DND-41 (cell line): ENCODE measurements around the gene RNF144B.

ENCODE experiments used
- ATAC-seq: fragments of 200-7000 bp; cut with Tn5 transposase; 3 replicates; pipeline ENCODE4 v1.9.1; 2021; ENCODE audit warnings: low read depth; ENCODE audit not compliant: insufficient read depth
- DNase-seq: peaks from one replicate; pipeline ENCODE4 v3.0.0-alpha.2; 2020
- H2AFZ ChIP-seq: 2 replicates; pipeline ENCODE4 v1.6.0; 2012; ENCODE audit warnings: low read depth, low read length
- H3K27ac ChIP-seq: 2 replicates; pipeline ENCODE4 v1.5.1; 2012; ENCODE audit warnings: low read length, inconsistent platforms
- H3K27me3 ChIP-seq: fragments of 200-600 bp; sonication (generic); 2 replicates; pipeline ENCODE4 v1.6.0; 2012; ENCODE audit warnings: low read length, mild to moderate bottlenecking, inconsistent platforms; ENCODE audit not compliant: insufficient read depth, poor library complexity
- H3K36me3 ChIP-seq: 2 replicates; pipeline ENCODE4 v1.5.1; 2012; ENCODE audit warnings: low read length, inconsistent platforms; ENCODE audit not compliant: insufficient read depth
- H3K4me1 ChIP-seq: 2 replicates; pipeline ENCODE4 v1.5.1; 2012; ENCODE audit warnings: mild to moderate bottlenecking, low read length; ENCODE audit not compliant: insufficient read depth
- H3K4me2 ChIP-seq: 2 replicates; pipeline ENCODE4 v1.6.0; 2012; ENCODE audit warnings: mild to moderate bottlenecking, moderate library complexity, low read length, inconsistent platforms; ENCODE audit not compliant: insufficient read depth
- H3K4me3 ChIP-seq, 2 experiments: fragments of 200-600 bp in 1 of 2; shearing (Covaris generic) in 1 of 2; 2 replicates each; pipeline ENCODE4 v1.5.1; 2012 to 2016; ENCODE audit warnings: inconsistent platforms in 2 of 2, low read length in 2 of 2, mild to moderate bottlenecking in 2 of 2, low read depth in 1 of 2, moderate library complexity in 1 of 2
- H3K79me2 ChIP-seq: 2 replicates; pipeline ENCODE4 v1.6.0; 2012; ENCODE audit warnings: low read length, inconsistent platforms; ENCODE audit not compliant: insufficient read depth
- H3K9ac ChIP-seq: 2 replicates; pipeline ENCODE4 v1.6.0; 2012; ENCODE audit warnings: low read depth, mild to moderate bottlenecking, inconsistent platforms, low read length, moderate library complexity
- H3K9me3 ChIP-seq: 2 replicates; pipeline ENCODE4 v1.5.1; 2012; ENCODE audit warnings: low read length, moderate library complexity, mild to moderate bottlenecking, inconsistent platforms; ENCODE audit not compliant: insufficient read depth, severe bottlenecking
- H4K20me1 ChIP-seq: 2 replicates; pipeline ENCODE4 v1.6.0; 2012; ENCODE audit warnings: low read length; ENCODE audit not compliant: insufficient read depth
- CTCF ChIP-seq: IDR thresholded peaks from 2 replicates; pipeline ENCODE4 v1.5.1; 2012; ENCODE audit warnings: borderline replicate concordance, low read length, moderate library complexity, mild to moderate bottlenecking; ENCODE audit not compliant: poor library complexity, severe bottlenecking; ENCODE audit errors: extremely low read depth
- EZH2 ChIP-seq: IDR thresholded peaks from 3 replicates; pipeline ENCODE4 v1.6.1; 2012; ENCODE audit warnings: borderline replicate concordance, low read depth, mild to moderate bottlenecking, moderate library complexity, low read length, inconsistent platforms; ENCODE audit not compliant: severe bottlenecking

The RNF144B gene

GRCh38 chr6:18415207-18415606 is 28.1 kb downstream of the RNF144B start:
- Histone ChIP-seq H3K4me3 (no peak overlapping the region), H2AFZ (no peak overlapping the region), H3K4me1 (no peaks in the 10 kb centered on the region), H3K9ac (no peak overlapping the region), H3K79me2 (no peaks in the 10 kb centered on the region), H3K36me3 (no peaks in the 10 kb centered on the region), H3K27ac (no peak overlapping the region), H3K9me3 (no peaks in the 10 kb centered on the region), H3K27me3 (peaks cover under 1% of the 10 kb centered on the region), H3K4me2 (no peak overlapping the region), H4K20me1 (no peaks in the 10 kb centered on the region)
- no peak for DNase-seq
- ATAC-seq = no peak
- TF ChIP-seq EZH2 (no peak), CTCF (no peak)

GRCh38 chr6:18415671-18416340 is 28.7 kb downstream of the RNF144B start:
- Histone ChIP-seq H3K4me1 (no peaks in the 10 kb centered on the region), H2AFZ (no peak overlapping the region), H3K27ac (no peak overlapping the region), H3K9ac (no peak overlapping the region), H3K79me2 (no peaks in the 10 kb centered on the region), H3K27me3 (peaks cover 5% of the 10 kb centered on the region), H4K20me1 (no peaks in the 10 kb centered on the region), H3K36me3 (no peaks in the 10 kb centered on the region), H3K4me2 (no peak overlapping the region), H3K4me3 (no peak overlapping the region), H3K9me3 (no peaks in the 10 kb centered on the region)
- ATAC-seq = no peak
- DNase-seq = no peak
- TF ChIP-seq EZH2 (no peak), CTCF (no peak)

- no peaks in the 10 kb centered on the region for H4K20me1 ChIP-seq
Measured at GRCh38 chr6:18416341-18416679, 29.2 kb downstream of the RNF144B start.

More at GRCh38 chr6:18416341-18416679, 29.2 kb downstream of the RNF144B start:
- Histone ChIP-seq H3K27me3 (peaks cover 5% of the 10 kb centered on the region), H2AFZ (no peak overlapping the region), H3K27ac (no peak overlapping the region), H3K4me2 (no peak overlapping the region), H3K79me2 (no peaks in the 10 kb centered on the region), H3K4me3 (no peak overlapping the region), H3K9ac (no peak overlapping the region), H3K36me3 (no peaks in the 10 kb centered on the region), H3K4me1 (no peaks in the 10 kb centered on the region), H3K9me3 (no peaks in the 10 kb centered on the region)
- ATAC-seq (no peak), DNase-seq (no peak)
- TF ChIP-seq EZH2 (no peak), CTCF (no peak)
